CD1c-positive myeloid dendritic cell (primary cell): ENCODE results near the gene PHYKPL.
A peak's percentile ranks its signal among the peaks of the same experiment; 100 is the strongest.

ENCODE experiments used
- DNase-seq: peaks from one replicate; pipeline ENCODE4 v3.0.0-alpha.2; 2016; ENCODE audit errors: extremely low spot score

The PHYKPL gene

GRCh38 chr5:178191661-178192060, 40.9 kb downstream of the PHYKPL start:
- DNase-seq: no peak

GRCh38 chr5:178189433-178189832, 43.2 kb downstream of the PHYKPL start:
- DNase-seq: no peak

- no peak for DNase-seq
Observed at GRCh38 chr5:178187014-178187413, 45.6 kb downstream of the PHYKPL start, which contains the start of gene GMCL2. TSS of gene GMCL2 (minus strand) at chr5:178187371. CDS start at chr5:178187299, 72 bp downstream.

- peak; percentile 40 for DNase-seq
Observed at GRCh38 chr5:178186427-178186826, 46.2 kb downstream of the PHYKPL start.

GRCh38 chr5:178182158-178182876, 50.3 kb downstream of the PHYKPL start:
- DNase-seq: peak; percentile 37

GRCh38 chr5:178180141-178180863, 52.3 kb downstream of the PHYKPL start:
- no peak for DNase-seq

- DNase-seq: no peak
Observed at GRCh38 chr5:178177569-178177968, 55.0 kb downstream of the PHYKPL start.

GRCh38 chr5:178176791-178177190, 55.8 kb downstream of the PHYKPL start:
- DNase-seq: no peak

- no peak for DNase-seq
Observed at GRCh38 chr5:178174456-178174855, 58.1 kb downstream of the PHYKPL start.

GRCh38 chr5:178170455-178170854, 62.1 kb downstream of the PHYKPL start:
- DNase-seq: no peak

GRCh38 chr5:178165581-178165980, 67.0 kb downstream of the PHYKPL start:
- DNase-seq: no peak

- DNase-seq: peak; percentile 93
Observed at GRCh38 chr5:178163772-178164735, 68.5 kb downstream of the PHYKPL start.

GRCh38 chr5:178162481-178162880, 70.1 kb downstream of the PHYKPL start:
- no peak for DNase-seq

- DNase-seq: no peak
Observed at GRCh38 chr5:178160176-178160575, 72.4 kb downstream of the PHYKPL start.
